NT2/D1 (cell line): ENCODE data around the gene PTMS.

Source experiments
- YY1 ChIP-seq: IDR thresholded peaks from 2 replicates; pipeline ENCODE4 v1.6.1; 2011; ENCODE audit not compliant: insufficient read length, insufficient read depth
- ZNF274 ChIP-seq: IDR thresholded peaks from 2 replicates; pipeline ENCODE4 v1.6.1; 2011; ENCODE audit warnings: mild to moderate bottlenecking, low read depth, low read length

DNA sequence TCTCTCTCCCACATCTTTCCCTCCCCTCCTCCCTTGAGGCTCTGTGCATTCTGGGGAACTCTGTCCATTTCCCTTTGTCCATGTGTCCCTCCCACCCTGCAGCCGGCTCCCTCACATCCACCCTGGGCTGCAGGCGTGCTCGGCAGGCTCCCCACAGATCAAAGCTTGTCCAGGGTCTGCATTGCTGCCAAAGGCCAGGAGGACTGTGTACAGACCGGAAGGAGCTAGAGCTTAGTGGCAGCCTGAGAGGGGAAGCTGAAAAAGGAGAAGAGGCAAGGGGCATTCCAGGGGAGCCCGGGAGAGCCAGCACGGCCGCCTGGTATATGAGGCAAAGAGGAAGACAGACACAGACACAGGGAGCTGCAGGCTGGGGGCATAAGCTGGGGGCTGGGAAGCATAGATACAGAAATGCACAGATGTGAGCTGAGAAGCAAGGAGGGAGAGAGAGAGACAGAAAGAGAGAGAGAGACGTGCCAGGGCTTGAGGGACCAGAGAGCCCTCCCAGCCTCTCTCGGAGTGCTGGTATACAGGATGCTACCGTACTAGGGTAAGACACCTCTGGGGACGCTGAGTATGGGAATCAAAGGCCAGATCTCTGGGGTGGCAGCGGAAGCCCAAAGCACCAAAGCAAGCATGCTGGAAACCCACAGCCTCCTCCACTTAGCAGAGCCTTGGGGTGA lies 26.5 kb downstream of the PTMS start:
- TF ChIP-seq ZNF274 (no peak), YY1 (no peak)
